ENCODE data around the gene ALB. TPM values are rescaled to one million over a fixed set of nuclear protein-coding genes. Genes with fewer than 3 reads are reported as not detected.

Gene ALB
- total RNA-seq, 1 donor from 2014 or later: 0.64 TPM

DNA sequence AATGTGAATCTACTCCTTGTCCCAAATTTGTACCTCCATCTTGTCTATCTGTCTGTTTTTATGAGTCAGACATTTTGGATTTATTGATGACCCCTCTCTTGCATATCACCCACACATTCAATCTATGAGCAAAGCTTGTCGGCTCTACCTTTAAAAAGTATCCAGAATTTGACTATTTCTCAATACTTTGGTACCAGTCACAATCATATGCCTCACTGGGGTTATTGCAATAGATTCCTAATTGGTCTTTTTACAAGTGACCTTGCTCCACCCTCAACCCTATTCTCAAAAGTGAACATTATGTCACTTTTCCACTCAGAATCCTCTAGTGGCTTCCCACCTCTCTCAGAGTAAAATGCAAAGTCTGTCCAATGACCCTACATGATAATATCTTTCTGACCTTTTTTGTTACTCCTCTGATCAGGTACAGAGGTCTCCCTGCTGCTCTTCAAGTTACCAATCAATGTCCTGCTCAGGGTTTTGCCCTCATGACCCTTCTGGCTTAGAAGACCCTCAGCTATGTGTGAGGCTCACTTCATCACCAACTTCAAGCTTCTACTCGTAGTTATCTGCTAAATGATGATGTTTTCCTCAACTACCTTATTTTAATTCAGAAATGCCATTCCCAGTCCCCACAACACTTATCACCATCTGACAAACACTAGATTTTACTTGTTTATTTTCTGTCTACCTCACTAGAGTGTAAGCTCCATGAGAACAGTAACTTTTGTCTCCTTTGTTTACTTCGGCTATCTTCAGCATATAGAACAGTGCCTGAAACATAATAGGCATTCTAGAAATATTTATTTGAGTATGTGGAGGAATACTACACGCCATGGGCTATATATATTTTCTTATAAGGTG lies 54.3 kb downstream of the ALB start:
- Mint-ChIP-seq H3K4me3 (ENCODE audit: unreplicated experiment) (no peak overlapping the region), H3K4me1 (ENCODE audit: unreplicated experiment) (peaks cover 2% of the 10 kb centered on the region), H3K27ac (ENCODE audit: unreplicated experiment) (no peak overlapping the region), H3K9me3 (ENCODE audit: unreplicated experiment) (no peaks in the 10 kb centered on the region), H3K36me3 (ENCODE audit: low read depth, unreplicated experiment) (no peaks in the 10 kb centered on the region), H3K27me3 (ENCODE audit: unreplicated experiment) (peaks cover 2% of the 10 kb centered on the region)
- no peak for DNase-seq (ENCODE audit: low spot score)
- TF ChIP-seq, protein P1, sequence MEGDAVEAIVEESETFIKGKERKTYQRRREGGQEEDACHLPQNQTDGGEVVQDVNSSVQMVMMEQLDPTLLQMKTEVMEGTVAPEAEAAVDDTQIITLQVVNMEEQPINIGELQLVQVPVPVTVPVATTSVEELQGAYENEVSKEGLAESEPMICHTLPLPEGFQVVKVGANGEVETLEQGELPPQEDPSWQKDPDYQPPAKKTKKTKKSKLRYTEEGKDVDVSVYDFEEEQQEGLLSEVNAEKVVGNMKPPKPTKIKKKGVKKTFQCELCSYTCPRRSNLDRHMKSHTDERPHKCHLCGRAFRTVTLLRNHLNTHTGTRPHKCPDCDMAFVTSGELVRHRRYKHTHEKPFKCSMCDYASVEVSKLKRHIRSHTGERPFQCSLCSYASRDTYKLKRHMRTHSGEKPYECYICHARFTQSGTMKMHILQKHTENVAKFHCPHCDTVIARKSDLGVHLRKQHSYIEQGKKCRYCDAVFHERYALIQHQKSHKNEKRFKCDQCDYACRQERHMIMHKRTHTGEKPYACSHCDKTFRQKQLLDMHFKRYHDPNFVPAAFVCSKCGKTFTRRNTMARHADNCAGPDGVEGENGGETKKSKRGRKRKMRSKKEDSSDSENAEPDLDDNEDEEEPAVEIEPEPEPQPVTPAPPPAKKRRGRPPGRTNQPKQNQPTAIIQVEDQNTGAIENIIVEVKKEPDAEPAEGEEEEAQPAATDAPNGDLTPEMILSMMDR (IDR thresholded peaks at IDR 0.05; ENCODE audit: unreplicated experiment): no peak

DNA sequence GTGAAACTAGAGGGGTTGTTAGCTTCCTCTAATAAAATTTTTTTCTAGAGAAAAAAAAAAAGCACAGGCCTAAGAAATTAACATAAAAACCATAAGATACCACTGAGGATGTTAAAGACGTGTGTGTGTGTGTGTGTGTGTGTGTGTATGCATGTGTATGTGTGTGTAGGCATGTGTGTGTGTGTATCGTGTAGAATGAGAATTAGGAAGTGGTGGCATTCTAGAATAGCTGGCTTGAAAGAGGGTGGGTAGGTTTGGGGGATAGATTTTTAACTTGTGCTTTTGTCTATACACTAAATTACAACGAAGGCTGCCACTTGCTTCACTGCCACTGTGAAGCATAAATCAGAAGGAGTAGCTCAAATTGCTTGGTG lies 54.9 kb downstream of the ALB start:
- no peak for DNase-seq (ENCODE audit: low spot score)
- Mint-ChIP-seq H3K27me3 (ENCODE audit: unreplicated experiment) (peaks cover 2% of the 10 kb centered on the region), H3K4me1 (ENCODE audit: unreplicated experiment) (no peaks in the 10 kb centered on the region), H3K36me3 (ENCODE audit: low read depth, unreplicated experiment) (no peaks in the 10 kb centered on the region), H3K9me3 (ENCODE audit: unreplicated experiment) (no peaks in the 10 kb centered on the region), H3K27ac (ENCODE audit: unreplicated experiment) (no peak overlapping the region), H3K4me3 (ENCODE audit: unreplicated experiment) (no peak overlapping the region)
- TF ChIP-seq, protein P1 (IDR thresholded peaks at IDR 0.05; ENCODE audit: unreplicated experiment): no peak

DNA sequence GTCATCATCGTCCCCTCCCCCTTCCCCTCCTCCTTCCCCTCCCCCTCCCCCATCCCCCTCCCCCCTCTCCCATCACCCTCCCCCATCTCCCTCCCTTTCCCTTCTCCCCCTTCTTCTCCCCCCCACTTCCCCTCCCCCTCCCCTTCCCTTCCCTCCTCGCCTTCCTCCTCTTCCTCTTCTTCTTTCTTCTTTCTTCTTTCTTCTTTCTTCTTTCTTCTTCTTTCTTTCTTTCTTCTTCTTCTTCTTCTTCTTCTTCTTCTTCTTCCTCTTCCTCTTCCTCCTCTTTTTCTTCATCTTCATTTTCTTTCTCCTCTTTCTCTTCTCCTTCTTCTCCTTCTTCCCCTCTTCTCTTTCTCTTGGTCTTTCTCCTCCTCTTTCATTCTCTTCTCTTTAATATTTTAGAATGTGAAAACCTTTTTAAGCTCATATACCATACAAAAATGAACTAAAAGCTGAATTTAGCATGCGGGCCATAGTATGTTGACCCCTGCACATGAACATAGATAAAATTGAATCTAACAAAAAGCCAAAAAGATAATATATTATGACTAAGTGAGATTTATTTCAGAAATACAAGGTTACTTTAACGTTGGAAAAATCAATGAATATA lies 56.9 kb downstream of the ALB start:
- H3K27me3 Mint-ChIP-seq (ENCODE audit: unreplicated experiment): peaks cover 2% of the 10 kb centered on the region

DNA sequence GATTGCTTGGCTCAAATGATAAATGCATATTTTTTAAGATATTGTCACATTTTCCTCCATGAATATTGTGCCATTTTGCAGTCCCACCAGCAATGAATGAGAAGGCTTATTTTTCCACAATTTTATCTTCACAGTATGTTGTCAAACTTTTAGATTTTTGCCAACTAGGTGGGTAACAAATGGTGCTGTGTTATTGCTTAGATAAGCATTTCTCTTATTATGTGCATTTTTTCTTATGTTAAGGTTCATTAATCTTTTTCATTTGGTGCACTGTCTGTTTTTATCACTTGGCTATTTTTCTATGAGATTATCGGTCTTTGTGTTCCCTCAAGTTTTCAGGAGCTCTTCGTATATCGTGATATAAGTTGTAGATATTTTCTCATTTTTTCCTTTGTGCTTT lies 64.1 kb downstream of the ALB start:
- H3K27me3 Mint-ChIP-seq (ENCODE audit: unreplicated experiment): no peaks in the 10 kb centered on the region
- TF ChIP-seq, protein P1 (IDR thresholded peaks at IDR 0.05; ENCODE audit: unreplicated experiment): no peak

More for the DNA sequence above, 56.9 kb downstream of the ALB start:
- H3K9me3 Mint-ChIP-seq (ENCODE audit: unreplicated experiment): no peaks in the 10 kb centered on the region
- no peak for DNase-seq (ENCODE audit: low spot score)
- H3K27ac Mint-ChIP-seq (ENCODE audit: unreplicated experiment): no peak overlapping the region
- no peaks in the 10 kb centered on the region for H3K4me1 Mint-ChIP-seq (ENCODE audit: unreplicated experiment)
- no peaks in the 10 kb centered on the region for H3K36me3 Mint-ChIP-seq (ENCODE audit: low read depth, unreplicated experiment)
- no peak overlapping the region for H3K4me3 Mint-ChIP-seq (ENCODE audit: unreplicated experiment)
- TF ChIP-seq, protein P1 (IDR thresholded peaks at IDR 0.05; ENCODE audit: unreplicated experiment): no peak

DNA sequence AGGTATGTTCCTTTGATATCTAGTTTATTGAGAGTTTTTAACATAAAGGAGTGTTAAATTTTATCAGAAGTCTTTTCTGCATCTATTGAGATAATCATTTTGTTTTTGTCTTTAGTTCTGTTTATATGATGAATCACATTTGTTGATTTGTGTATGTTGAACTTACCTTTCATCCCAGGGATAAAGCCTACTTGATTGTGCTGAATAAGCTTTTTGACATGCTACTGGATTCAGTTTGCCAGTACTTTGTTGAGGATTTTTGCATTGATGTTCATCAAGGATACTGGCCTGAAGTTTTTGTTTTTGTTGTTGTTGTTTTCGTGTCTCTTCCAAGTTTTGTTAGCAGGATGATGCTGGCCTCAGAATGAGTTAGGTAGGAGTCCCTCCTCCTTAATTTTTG lies 66.6 kb downstream of the ALB start:
- Mint-ChIP-seq H3K4me3 (ENCODE audit: unreplicated experiment) (no peak overlapping the region), H3K9me3 (ENCODE audit: unreplicated experiment) (peaks cover 3% of the 10 kb centered on the region), H3K4me1 (ENCODE audit: unreplicated experiment) (no peaks in the 10 kb centered on the region), H3K36me3 (ENCODE audit: low read depth, unreplicated experiment) (peaks cover 2% of the 10 kb centered on the region), H3K27me3 (ENCODE audit: unreplicated experiment) (peaks cover 2% of the 10 kb centered on the region), H3K27ac (ENCODE audit: unreplicated experiment) (no peak overlapping the region)
- TF ChIP-seq, protein P1 (IDR thresholded peaks at IDR 0.05; ENCODE audit: unreplicated experiment): no peak
- DNase-seq (ENCODE audit: low spot score): no peak

More for the DNA sequence above, 64.1 kb downstream of the ALB start:
- Mint-ChIP-seq H3K27ac (ENCODE audit: unreplicated experiment) (no peak overlapping the region), H3K4me3 (ENCODE audit: unreplicated experiment) (no peak overlapping the region), H3K4me1 (ENCODE audit: unreplicated experiment) (no peaks in the 10 kb centered on the region), H3K9me3 (ENCODE audit: unreplicated experiment) (no peaks in the 10 kb centered on the region), H3K36me3 (ENCODE audit: low read depth, unreplicated experiment) (no peaks in the 10 kb centered on the region)
- no peak for DNase-seq (ENCODE audit: low spot score)
